GM19193 (cell line): ENCODE results near the gene CDHR5.

Experiments used
- POLR2A ChIP-seq: IDR thresholded peaks from 4 replicates; pipeline ENCODE4 v1.6.1; 2011; ENCODE audit not compliant: insufficient read depth, insufficient read length; ENCODE audit errors: extremely low read depth

The CDHR5 gene

DNA sequence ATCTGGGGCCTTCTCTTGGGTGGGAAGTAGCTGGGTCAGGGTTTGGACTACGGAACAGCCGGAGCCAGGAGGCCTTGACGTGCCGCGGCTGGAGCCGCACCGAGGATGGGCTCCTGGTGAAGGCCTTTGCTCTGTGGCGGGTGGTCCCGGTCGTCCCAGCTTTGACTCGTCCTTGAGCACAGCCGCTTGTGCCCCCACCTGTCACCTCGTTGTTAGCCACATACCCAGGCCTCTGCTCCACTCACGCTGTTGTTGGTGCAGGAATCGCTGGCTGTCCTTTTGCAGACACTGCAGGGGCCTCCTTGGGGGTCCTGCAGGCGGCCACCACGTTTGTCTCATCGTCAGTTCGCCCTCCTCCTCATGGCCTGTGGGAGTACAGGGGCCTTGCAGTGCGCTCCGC lies 31.4 kb downstream of the CDHR5 start:
- no peak for TF ChIP-seq POLR2A

GRCh38 chr11:592918-593317 lies 31.8 kb downstream of the CDHR5 start:
- no peak for TF ChIP-seq POLR2A

DNA sequence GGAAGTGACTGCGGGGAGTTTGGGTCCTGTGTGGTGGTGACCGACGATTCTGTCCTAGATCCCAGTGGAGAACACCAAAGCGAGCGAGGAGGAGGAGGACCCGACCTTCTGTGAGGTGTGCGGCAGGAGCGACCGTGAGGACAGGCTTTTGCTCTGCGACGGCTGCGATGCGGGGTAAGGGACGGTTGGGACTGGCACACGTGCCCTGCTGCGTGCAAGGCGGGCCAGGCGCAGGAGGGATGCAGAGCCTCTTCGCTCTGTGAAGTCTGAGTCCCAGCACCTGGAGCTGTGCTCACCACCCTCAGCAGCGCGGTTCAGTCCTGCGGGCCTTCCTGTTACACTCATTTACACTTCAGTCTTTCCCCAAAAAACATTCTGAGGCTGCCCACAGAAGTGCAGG lies 32.3 kb downstream of the CDHR5 start:
- no peak for TF ChIP-seq POLR2A

DNA sequence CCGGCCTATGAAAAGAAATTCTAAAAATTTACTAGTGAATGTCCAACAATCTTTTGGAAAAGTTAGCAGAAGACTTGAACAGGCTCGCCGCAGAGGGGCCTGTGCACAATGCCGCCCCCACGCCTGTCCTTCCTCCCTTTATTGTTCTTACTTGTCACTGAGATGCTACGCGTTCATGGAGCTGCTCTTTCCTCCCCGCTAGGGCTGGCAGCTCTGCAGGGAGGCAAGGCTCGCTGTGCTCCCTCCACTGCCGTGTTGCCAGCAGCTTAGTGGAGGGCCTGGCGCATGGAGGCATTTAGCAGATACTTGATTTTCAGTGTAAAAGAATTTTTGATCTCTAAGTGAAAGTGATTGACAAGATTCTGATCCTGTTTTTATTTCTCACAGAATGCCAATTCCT lies 33.8 kb downstream of the CDHR5 start:
- TF ChIP-seq POLR2A: no peak

DNA sequence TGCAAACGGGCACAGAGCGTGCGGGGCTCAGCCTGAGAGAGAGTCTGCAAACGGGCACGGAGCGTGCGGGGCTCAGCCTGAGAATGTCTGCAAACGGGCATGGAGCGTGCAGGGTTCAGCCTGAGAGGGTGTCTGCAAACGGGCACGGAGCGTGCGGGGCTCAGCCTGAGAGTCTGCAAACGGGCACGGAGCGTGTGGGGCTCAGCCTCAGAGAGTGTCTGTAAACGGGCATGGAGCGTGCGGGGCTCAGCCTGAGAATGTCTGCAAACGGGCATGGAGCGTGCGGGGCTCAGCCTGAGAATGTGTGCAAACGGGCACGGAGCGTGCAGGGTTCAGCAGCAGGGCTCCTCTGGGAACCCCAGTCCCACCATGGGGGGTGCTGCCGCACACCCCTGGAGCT lies 35.0 kb downstream of the CDHR5 start:
- TF ChIP-seq POLR2A: no peak

- TF ChIP-seq POLR2A: no peak
Measured at GRCh38 chr11:587978-588380, 36.8 kb downstream of the CDHR5 start.

GRCh38 chr11:587546-587945 lies 37.2 kb downstream of the CDHR5 start:
- no peak for TF ChIP-seq POLR2A

DNA sequence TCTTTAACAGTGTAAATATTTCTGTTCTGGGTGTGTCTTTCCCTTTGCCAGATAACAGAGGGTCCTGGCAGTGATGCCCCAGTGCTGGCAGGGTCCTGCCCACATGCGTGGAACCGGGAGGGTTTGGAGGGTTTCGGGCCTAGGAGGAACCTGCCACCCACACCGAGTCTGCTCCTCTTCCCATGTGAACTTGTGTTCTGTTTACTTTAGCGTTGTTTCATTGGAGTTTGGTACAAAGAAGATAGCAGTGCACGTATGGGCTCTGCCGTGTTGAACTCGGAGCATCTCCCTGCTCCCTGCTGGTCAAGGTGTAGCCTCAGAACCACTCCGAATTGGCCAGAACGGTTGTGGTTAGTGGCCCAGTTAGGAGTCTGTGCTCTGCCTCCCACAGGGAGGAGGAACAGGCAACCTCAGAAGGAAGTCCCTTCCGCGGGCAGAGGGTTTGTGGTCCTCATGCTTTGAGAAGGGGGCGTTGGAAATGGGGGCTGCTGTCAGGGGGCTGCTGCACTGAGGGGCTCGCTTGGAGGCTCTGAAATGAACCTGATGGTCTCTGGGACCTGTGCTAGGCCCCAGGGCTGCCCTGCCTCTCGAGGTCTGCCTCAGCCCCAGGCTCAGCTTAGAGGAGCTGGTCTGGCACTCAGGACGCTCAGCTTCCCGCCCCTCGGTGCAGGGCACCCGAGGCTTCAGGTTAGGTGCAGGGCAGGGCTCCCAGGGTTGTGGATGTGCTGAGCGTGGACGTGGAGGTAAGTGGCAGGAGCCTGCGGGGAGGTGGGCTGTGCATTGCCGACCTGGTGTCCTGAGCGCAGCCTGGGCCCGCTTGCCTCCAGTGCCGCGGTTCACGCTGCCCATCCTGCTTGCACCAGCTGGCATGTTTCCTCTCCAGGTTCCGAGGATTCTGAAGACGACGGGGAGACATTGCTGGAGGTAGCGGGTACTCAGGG lies 38.1 kb downstream of the CDHR5 start:
- no peak for TF ChIP-seq POLR2A

GRCh38 chr11:584287-584686 lies 40.5 kb downstream of the CDHR5 start:
- no peak for TF ChIP-seq POLR2A

DNA sequence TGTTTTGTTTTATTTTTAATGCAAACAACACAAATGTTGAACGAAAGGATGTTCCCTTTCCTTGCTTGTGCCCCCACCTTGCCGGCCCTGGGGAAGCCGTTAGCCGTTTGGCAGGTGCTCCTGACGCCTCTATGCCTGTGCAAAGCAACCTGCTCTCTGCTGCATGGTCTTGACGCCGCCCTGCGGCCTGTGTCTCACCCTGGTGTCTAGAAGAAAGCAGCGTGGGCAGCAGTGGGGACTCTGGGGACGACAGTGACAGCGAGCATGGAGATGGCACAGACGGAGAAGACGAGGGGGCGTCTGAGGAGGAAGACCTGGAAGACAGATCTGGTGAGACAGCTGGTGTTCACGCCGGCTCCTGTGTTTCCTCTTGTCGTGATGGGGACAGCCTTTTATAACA lies 43.0 kb downstream of the CDHR5 start:
- TF ChIP-seq POLR2A: no peak

GRCh38 chr11:581342-581741 lies 43.4 kb downstream of the CDHR5 start:
- TF ChIP-seq POLR2A: no peak

- no peak for TF ChIP-seq POLR2A
Measured at GRCh38 chr11:579830-580601, 44.7 kb downstream of the CDHR5 start.

DNA sequence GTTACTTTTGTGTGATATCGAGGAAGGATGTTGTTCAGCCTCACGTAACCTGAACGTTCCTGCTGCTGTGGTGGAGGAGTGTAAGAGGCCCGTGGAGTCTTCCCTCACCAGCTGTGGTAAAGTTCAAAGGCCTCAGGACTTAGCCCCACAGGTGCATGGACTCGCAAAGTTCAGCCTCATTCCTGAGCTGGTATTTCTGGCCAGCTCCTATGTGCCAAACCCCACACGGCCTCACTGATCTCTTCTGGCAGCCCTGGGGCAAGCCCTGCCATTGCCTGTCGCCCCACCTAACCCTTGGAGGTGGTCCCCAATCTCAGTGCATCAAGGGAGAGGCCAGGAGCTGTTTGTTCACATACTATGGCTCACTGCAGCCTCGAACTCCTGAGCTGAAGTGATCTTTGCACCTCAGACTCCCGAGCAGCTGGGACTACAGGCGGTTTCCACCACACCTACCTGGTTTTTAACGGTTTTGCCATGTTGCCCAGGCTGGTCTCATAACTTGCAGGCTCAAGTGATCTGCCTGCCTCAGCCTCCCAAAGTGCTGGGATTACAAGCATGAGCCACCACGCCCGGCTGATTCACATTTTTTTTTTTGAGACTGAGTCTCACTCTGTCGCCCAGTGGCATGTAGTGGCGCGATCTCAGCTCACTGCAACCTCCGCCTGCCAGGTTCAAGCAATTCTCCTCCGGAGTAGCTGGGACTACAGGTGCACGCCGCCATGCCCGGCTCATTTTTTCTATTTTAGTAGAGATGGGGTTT lies 46.3 kb downstream of the CDHR5 start:
- no peak for TF ChIP-seq POLR2A

DNA sequence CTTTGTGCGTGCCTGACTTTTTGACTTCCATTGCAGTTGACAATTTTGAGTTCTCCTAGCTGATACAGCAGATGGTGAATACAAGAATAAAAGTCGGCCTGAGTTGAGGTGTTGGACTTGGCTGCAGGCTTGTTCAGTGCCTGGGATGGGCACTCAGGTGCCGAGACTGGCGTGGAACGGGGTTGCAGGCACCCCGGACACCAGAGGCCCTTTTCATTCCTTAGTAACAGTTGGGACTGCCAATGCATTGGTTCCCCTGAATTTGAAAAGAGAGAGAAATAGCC lies 47.2 kb downstream of the CDHR5 start:
- TF ChIP-seq POLR2A: no peak
